Body of pancreas (tissue), 4 donors: ENCODE measurements around the gene NWD2. TPM values are rescaled to one million over a fixed set of nuclear protein-coding genes. Genes with fewer than 3 reads are reported as not detected.

ENCODE experiments used
- ATAC-seq: fragments of 150-250 bp; one replicate; pipeline ENCODE4 v1.9.1; 2016
- DNase-seq, 4 donors: peaks; one replicate each; pipeline ENCODE4 v3.0.0-alpha.2; 2019
- H3K27ac ChIP-seq, 4 donors: fragments of 200-600 bp; sonication (generic); 1 replicate in 3 of 4; 2 replicates in 1 of 4; pipeline versions ENCODE4 v1.5.1 to v1.6.1; 2016 to 2019; ENCODE audit warnings: mild to moderate bottlenecking in 1 of 4, mixed read lengths in 1 of 4, moderate library complexity in 1 of 4
- H3K27me3 ChIP-seq, 2 donors: fragments of 200-600 bp; sonication (generic); one replicate each; pipeline ENCODE4 v1.6.0; 2016; ENCODE audit warnings: mild to moderate bottlenecking in 1 of 2
- H3K36me3 ChIP-seq, 2 donors: fragments of 200-600 bp; sonication (generic); replicated peaks in 1 of 2; 2 replicates each; pipeline ENCODE4 v1.5.1; 2016; ENCODE audit warnings: low read depth in 2 of 2; ENCODE audit not compliant: insufficient read depth in 1 of 2
- H3K4me1 ChIP-seq: fragments of 200-600 bp; sonication (generic); one replicate; pipeline ENCODE4 v1.6.0; 2016
- H3K4me3 ChIP-seq, 2 donors: fragments of 200-600 bp; sonication (generic); 1 replicate in 1 of 2; 2 replicates in 1 of 2; pipeline ENCODE4 v1.5.1; 2016 to 2019
- H3K9me3 ChIP-seq, 3 donors: fragments of 200-600 bp; sonication (generic); 1 replicate in 2 of 3; 2 replicates in 1 of 3; pipeline ENCODE4 v1.5.1; 2016
- POLR2A ChIP-seq, 3 donors: fragments of 450-650 bp; IDR thresholded peaks; one replicate each; pipeline ENCODE4 v1.6.1; 2016; ENCODE audit warnings: antibody characterized with exemption in 3 of 3, mild to moderate bottlenecking in 2 of 3
- WGBS, 2 donors: methylation state at CpG; one replicate each; pipeline ENCODE4 v1.1.5; 2017; 5-methylcytosine and 5-hydroxymethylcytosine counted together
- intact Hi-C: fragments of 100-400 bp; cut with DNase I; formaldehyde crosslinking; loops from one replicate; pipeline ENCODE4 v1.15.1; 2023
- total RNA-seq, 2 donors: library from RNA; depleted of rRNA; stranded (reverse); fragments of >200 nt; gene quantifications; one replicate each; pipeline ENCODE4 v1.1.0, GENCODE V29; 2016
- TF ChIP-seq, protein P1 (sequence below), 7 experiments: fragments of 450-650 bp in 4 of 7; fragments of 200-600 bp in 3 of 7; sonication (generic) in 3 of 7; IDR thresholded peaks; one replicate each; pipeline ENCODE4 v1.5.1; 2016 to 2019; ENCODE audit warnings: antibody characterized with exemption in 7 of 7

Gene NWD2
- total RNA-seq, 2 donors from 2014 or later: 0.26 to 4.0 TPM

DNA sequence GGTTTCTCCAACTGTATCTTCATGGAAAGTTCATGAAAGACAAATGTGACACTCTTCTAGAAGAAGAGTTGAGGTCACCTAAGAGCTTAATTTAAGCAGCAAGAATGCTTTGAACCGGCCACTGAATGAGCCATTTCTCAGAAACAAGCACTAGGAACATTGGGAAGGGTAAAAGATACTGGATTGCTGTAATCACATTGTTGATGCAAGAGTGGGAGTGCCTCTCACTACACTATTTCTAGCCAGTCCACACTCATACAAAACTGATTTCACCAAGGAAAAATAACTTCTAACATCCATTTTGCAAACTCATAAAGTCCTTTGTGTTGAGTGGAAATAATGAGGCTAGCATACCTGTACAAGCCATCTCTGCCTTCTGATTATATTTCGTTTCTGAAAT, 221.3 kb downstream of the NWD2 start:
- Histone ChIP-seq H3K27me3 (no peaks in the 10 kb centered on the region), H3K4me1 (peaks cover 66% of the 10 kb centered on the region), H3K4me3 (no peak overlapping the region), H3K36me3 (no peaks in the 10 kb centered on the region), H3K9me3 (no peaks in the 10 kb centered on the region), H3K27ac (no peak overlapping the region)
- no peak for DNase-seq
- intact Hi-C loops: loop anchor here (10.0 kb wide), 1 partner anchor 49 kb away; no protein-coding TSS in a partner anchor
- WGBS, 2 donors: 62 to 91% methylated on average over 2 of the region's 2 CpGs
- no peak for ATAC-seq
- no peak for TF ChIP-seq POLR2A (IDR thresholded peaks at IDR 0.05)

DNA sequence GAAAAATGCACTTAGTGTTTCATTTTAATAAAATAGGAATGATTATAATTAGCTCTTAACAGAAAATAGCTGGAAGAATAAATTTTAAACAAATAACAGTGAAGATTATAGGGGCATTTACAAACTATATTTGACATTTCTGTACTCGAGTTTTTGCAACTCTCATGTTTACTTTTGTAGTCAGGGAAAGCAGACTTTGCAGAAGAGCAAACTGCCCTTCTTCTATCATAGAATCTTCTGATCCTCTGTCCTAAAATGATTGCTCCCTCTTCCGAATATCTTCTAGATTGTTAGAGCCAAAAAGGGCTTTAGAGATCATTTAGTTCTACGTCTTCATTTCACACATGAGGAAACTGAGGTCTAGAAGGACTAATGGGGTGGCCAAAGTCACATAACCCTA, 222.7 kb downstream of the NWD2 start:
- no peak for ATAC-seq
- Histone ChIP-seq H3K4me1 (peaks cover 71% of the 10 kb centered on the region), H3K27me3 (no peaks in the 10 kb centered on the region), H3K9me3 (no peaks in the 10 kb centered on the region), H3K4me3 (no peak overlapping the region), H3K27ac (no peak overlapping the region), H3K36me3 (no peaks in the 10 kb centered on the region)
- intact Hi-C loops: loop anchor here (10.0 kb wide), 1 partner anchor 48 kb away; no protein-coding TSS in a partner anchor
- 42 to 45% methylated on average over 3 of the region's 3 CpGs for WGBS, 2 donors
- TF ChIP-seq, protein P1, sequence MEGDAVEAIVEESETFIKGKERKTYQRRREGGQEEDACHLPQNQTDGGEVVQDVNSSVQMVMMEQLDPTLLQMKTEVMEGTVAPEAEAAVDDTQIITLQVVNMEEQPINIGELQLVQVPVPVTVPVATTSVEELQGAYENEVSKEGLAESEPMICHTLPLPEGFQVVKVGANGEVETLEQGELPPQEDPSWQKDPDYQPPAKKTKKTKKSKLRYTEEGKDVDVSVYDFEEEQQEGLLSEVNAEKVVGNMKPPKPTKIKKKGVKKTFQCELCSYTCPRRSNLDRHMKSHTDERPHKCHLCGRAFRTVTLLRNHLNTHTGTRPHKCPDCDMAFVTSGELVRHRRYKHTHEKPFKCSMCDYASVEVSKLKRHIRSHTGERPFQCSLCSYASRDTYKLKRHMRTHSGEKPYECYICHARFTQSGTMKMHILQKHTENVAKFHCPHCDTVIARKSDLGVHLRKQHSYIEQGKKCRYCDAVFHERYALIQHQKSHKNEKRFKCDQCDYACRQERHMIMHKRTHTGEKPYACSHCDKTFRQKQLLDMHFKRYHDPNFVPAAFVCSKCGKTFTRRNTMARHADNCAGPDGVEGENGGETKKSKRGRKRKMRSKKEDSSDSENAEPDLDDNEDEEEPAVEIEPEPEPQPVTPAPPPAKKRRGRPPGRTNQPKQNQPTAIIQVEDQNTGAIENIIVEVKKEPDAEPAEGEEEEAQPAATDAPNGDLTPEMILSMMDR (IDR thresholded peaks at IDR 0.05): no peak
- TF ChIP-seq POLR2A (IDR thresholded peaks at IDR 0.05): no peak
- DNase-seq: no peak

DNA sequence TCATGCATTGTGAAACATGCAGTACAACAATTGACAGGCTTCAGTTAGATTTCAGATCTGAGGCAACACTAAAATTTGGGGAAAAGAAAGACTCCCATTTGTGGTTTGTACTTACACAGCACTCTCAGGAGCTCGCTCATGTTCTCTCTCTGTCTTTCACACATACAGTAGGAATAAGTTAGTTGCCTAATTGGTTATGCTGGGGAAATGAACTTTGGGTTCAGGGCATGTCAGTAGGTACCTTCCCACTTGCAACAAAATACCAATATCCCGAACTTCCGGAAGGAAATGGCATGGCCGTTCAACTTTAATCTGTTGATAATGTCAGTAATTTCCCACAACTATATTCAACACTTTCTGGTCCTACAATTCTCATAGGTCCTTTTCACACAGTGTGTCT, 223.3 kb downstream of the NWD2 start:
- H3K27ac ChIP-seq: no peak overlapping the region
- H3K36me3 ChIP-seq: no peaks in the 10 kb centered on the region
- peaks cover 74% of the 10 kb centered on the region for H3K4me1 ChIP-seq
- WGBS, 2 donors: 59 to 76% methylated on average over 4 of the region's 4 CpGs
- no peak for TF ChIP-seq POLR2A (IDR thresholded peaks at IDR 0.05)
- TF ChIP-seq, protein P1 (IDR thresholded peaks at IDR 0.05): no peak
- intact Hi-C loops: loop anchor here (10.0 kb wide), 1 partner anchor 47 kb away; no protein-coding TSS in a partner anchor
- H3K4me3 ChIP-seq: no peak overlapping the region
- H3K9me3 ChIP-seq: no peaks in the 10 kb centered on the region
- ATAC-seq: no peak
- H3K27me3 ChIP-seq: no peaks in the 10 kb centered on the region
- no peak for DNase-seq

DNA sequence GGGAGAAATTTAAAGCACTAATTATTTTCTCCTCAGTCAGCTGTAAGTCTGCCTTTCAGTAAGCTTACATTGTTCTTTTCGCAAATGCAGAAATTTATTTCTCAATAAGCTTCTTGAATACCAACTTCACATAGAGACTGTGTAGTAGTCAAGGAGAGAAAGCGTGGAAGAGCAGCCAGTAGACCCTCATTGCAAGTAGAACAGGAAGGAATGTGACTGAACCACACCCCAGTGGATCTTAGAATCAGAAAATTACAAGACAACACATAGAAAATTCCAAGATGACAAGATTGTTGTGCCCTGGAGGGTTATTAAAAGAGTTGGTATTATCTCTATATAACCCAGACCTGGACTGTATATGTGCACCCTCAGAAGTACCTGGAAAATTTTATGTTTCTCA, 224.7 kb downstream of the NWD2 start:
- ATAC-seq (no peak), DNase-seq (no peak)
- Histone ChIP-seq H3K27ac (no peak overlapping the region), H3K9me3 (no peaks in the 10 kb centered on the region), H3K4me3 (no peak overlapping the region), H3K4me1 (peaks cover 69% of the 10 kb centered on the region), H3K27me3 (no peaks in the 10 kb centered on the region), H3K36me3 (no peaks in the 10 kb centered on the region)
- intact Hi-C loops: loop anchor here (10.0 kb wide), 1 partner anchor 46 kb away; no protein-coding TSS in a partner anchor
- TF ChIP-seq POLR2A (IDR thresholded peaks at IDR 0.05): no peak
- TF ChIP-seq, protein P1 (IDR thresholded peaks at IDR 0.05): no peak
- 98 to 99% methylated on average over 2 of the region's 2 CpGs for WGBS, 2 donors

DNA sequence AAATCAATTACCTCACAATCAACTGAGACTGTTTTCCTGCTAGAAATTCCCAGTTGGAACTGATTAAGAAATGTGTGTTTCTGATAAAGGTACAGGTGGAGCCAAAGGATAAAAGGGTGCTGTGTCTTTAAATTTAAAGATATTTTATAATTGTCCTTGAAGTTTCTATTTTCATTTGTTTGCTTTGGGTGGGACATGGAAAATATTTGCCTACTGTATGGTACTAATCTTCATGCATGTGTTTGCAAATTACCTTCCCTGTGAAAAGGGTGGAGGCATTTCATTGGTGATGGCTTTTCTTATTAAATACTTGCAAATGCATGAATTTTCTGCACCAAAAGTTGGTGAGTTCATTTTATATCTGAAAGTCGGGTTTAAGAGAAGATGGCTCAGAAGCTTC, 225.7 kb downstream of the NWD2 start:
- no peak overlapping the region for H3K4me3 ChIP-seq
- H3K4me1 ChIP-seq: peaks cover 75% of the 10 kb centered on the region
- H3K36me3 ChIP-seq: no peaks in the 10 kb centered on the region
- peak overlapping the region in 2 of 4 donors; percentile 53 to 76 for H3K27ac ChIP-seq
- DNase-seq: no peak
- no peaks in the 10 kb centered on the region for H3K9me3 ChIP-seq
- TF ChIP-seq POLR2A (IDR thresholded peaks at IDR 0.05): no peak
- TF ChIP-seq, protein P1 (IDR thresholded peaks at IDR 0.05): no peak
- intact Hi-C loops: no loop called here
- peak; percentile 18 for ATAC-seq
- H3K27me3 ChIP-seq: no peaks in the 10 kb centered on the region
- 13 to 14% methylated on average over 1 of the region's 1 CpG for WGBS, 2 donors
